Activated naive CD8-positive, alpha-beta T cell treated with anti-CD3 and anti-CD28 coated beads, Interleukin-2, amount 50 U/mL, for 24 hours (primary cell): ENCODE data around the gene TSTD2.
"Not testable (repeated sequence)": the region's sequence is repeated elsewhere in the genome, so short reads cannot be mapped to it uniquely, and the experiment has no call there.

Source experiments
- ATAC-seq: fragments of 150-1000 bp; cut with Tn5 transposase; one replicate; pipeline ENCODE4 v1.10.0; 2021
- DNase-seq: peaks from one replicate; pipeline ENCODE4 v3.0.0; 2021
- H3K27ac Mint-ChIP-seq: one replicate; pipeline ENCODE4 v1.8.0; 2021; ENCODE audit warnings: mild to moderate bottlenecking, mixed read lengths
- H3K27me3 Mint-ChIP-seq: one replicate; pipeline ENCODE4 v1.8.0; 2021; ENCODE audit warnings: mixed read lengths
- H3K36me3 Mint-ChIP-seq: one replicate; pipeline ENCODE4 v1.8.0; 2021; ENCODE audit warnings: low read depth, mixed read lengths
- H3K4me1 Mint-ChIP-seq: one replicate; pipeline ENCODE4 v1.8.0; 2021; ENCODE audit warnings: mixed read lengths
- H3K4me3 Mint-ChIP-seq: one replicate; pipeline ENCODE4 v1.8.0; 2021; ENCODE audit warnings: mild to moderate bottlenecking, moderate library complexity, mixed read lengths
- H3K9me3 Mint-ChIP-seq: one replicate; pipeline ENCODE4 v1.8.0; 2021; ENCODE audit warnings: mixed read lengths

The TSTD2 gene

DNA sequence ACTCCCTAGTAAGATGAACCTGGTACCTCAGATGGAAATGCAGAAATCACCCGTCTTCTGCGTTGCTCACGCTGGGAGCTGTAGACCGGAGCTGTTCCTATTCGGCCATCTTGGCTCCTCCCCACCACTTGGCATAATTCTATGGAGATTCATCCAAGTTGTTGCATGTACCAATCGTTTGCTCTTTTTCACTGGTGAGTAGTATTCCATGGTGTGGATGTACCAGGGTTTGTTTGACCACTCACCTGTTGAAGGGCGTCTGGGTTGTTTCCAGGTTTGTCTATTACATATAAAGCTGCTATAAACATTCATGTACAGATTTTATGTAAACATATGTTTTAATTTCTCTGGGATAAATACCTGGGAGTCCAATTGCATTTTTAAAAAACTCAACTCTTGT is 46.3 kb downstream of the TSTD2 start:
- ATAC-seq, H3K9me3 Mint-ChIP-seq, H3K27me3 Mint-ChIP-seq, H3K4me1 Mint-ChIP-seq, H3K36me3 Mint-ChIP-seq, DNase-seq, H3K27ac Mint-ChIP-seq, H3K4me3 Mint-ChIP-seq: not testable (repeated sequence)

DNA sequence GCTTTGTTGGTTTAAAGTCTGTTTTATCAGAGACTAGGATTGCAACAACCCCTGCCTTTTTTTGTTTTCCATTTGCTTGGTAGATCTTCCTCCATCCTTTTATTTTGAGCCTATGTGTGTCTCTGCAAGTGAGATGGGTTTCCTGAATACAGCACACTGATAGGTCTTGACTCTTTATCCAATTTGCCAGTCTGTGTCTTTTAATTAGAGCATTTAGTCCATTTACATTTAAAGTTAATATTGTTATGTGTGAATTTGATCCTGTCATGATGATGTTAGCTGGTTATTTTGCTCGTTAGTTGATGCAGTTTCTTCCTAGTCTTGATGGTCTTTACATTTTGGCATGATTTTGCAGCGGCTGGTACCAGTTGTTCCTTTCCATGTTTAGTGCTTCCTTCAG is 48.4 kb downstream of the TSTD2 start:
- not testable (repeated sequence) for H3K27me3 Mint-ChIP-seq, ATAC-seq, H3K4me3 Mint-ChIP-seq, H3K9me3 Mint-ChIP-seq, H3K27ac Mint-ChIP-seq, DNase-seq, H3K36me3 Mint-ChIP-seq, H3K4me1 Mint-ChIP-seq

- H3K27me3 Mint-ChIP-seq, ATAC-seq, H3K36me3 Mint-ChIP-seq, H3K9me3 Mint-ChIP-seq, H3K27ac Mint-ChIP-seq, H3K4me3 Mint-ChIP-seq, H3K4me1 Mint-ChIP-seq, DNase-seq: not testable (repeated sequence)
Observed at GRCh38 chr9:97581590-97581989, 51.6 kb downstream of the TSTD2 start.

DNA sequence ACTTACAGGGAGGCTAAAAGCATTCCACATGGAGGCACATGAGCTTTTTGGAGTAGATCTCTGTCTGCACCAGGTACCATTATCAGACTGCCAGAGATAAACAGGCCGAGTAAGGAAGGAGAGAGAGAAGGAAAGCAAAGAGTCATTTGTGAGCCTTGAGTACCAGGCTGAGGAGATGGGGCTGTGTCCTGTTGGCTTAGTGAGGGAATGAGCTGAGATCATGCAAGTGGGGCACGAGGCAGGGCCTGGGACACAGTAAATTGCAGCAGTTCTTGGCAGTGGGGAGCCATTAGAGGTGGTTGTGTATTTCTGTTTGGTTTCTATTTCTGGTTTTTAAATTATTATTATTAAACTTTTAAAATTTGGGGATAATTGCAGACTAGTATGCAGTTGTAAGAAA is 53.3 kb downstream of the TSTD2 start:
- Mint-ChIP-seq H3K9me3 (no peaks in the 10 kb centered on the region), H3K4me1 (peaks cover 12% of the 10 kb centered on the region), H3K27me3 (peaks cover 5% of the 10 kb centered on the region), H3K4me3 (no peak overlapping the region), H3K27ac (no peak overlapping the region), H3K36me3 (no peaks in the 10 kb centered on the region)
- no peak for ATAC-seq
- DNase-seq = no peak

DNA sequence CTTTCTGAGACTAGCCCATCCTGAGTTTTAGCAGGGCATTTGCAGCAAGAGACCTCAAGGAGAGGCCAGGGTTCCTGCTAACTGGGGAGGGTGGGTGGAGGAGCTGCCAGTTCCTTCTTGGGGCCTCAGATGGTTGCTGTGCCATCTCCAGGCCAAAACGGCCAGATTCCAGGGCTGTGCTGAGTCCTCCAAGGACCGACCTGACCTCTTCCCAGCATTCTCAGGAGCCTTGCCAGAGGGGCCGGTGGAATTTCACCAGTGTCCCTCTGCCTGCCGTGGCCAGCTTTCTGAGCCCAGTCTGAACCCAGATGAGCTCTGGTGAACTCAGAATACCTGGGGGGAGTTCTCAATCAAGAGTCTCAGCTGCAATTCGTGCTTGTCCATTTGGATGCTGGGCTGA is 54.3 kb downstream of the TSTD2 start:
- Mint-ChIP-seq H3K27ac (no peak overlapping the region), H3K27me3 (peaks cover 5% of the 10 kb centered on the region)
- DNase-seq = no peak

DNA sequence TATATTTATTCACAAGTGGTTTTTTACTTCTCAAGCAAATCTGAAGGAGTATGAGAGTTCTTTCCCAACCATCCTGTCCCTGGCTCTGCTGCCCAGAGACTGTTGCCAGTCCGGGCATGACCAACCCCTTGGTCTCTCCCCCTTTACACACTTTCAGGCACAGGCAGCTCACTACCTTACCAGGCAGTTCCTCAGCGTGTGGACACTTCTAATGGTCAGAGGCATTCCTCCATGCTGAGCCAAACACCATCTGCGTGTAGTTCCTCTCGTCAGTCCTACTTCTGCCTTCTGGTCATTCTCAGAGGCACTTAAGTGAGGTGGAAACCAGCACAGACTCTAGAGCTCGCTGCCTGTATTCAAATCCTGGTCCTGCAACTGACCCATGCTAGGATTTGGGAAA is 56.1 kb downstream of the TSTD2 start:
- H3K4me3 Mint-ChIP-seq = no peak overlapping the region
- DNase-seq = no peak

More for the DNA sequence above, 54.3 kb downstream of the TSTD2 start:
- no peak for ATAC-seq
- Mint-ChIP-seq H3K4me3 (no peak overlapping the region), H3K9me3 (peaks cover under 1% of the 10 kb centered on the region), H3K36me3 (no peaks in the 10 kb centered on the region), H3K4me1 (peaks cover 15% of the 10 kb centered on the region)

GRCh38 chr9:97575673-97576200 is 57.4 kb downstream of the TSTD2 start:
- Mint-ChIP-seq H3K4me3 (peak overlapping the region; percentile 78), H3K27me3 (peaks cover 5% of the 10 kb centered on the region), H3K9me3 (peaks cover 4% of the 10 kb centered on the region), H3K27ac (no peak overlapping the region), H3K36me3 (no peaks in the 10 kb centered on the region), H3K4me1 (peaks cover 19% of the 10 kb centered on the region)
- ATAC-seq (no peak), DNase-seq (no peak)

More for the DNA sequence above, 56.1 kb downstream of the TSTD2 start:
- Mint-ChIP-seq H3K4me1 (peaks cover 19% of the 10 kb centered on the region), H3K36me3 (no peaks in the 10 kb centered on the region), H3K9me3 (peaks cover 4% of the 10 kb centered on the region), H3K27me3 (peaks cover 5% of the 10 kb centered on the region), H3K27ac (no peak overlapping the region)
- no peak for ATAC-seq

DNA sequence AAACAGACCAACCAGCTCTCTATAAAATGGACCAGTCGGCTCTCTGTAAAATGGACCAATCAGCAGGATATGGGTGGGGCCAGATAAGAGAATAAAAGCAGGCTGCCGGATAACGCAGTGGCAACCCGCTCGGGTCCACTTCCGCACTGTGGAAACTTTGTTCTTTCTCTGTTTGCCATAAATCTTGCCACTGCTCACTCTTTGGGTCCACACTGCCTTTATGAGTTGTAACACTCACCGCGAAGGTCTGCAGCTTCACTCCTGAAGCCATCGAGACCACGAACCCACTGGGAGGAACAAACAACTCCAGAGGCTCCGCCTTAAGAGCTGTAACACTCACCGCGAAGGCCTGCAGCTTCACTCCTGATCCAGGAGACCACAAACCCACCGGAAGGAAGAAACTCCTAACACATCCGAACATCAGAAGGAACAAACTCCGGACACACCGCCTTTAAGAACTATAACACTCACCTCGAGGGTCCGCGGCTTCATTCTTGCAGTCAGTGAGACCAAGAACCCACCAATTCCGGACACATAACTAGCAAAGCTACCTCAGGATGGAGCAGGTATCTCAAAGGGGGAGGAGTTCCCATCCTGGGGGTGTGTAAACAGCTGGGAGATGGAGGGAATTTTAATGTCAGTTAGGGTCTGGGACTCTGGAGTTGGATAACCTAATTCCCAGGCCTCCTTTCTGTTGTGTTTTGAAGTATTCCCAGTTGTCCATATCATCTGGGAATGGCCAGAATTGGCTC is 58.1 kb downstream of the TSTD2 start:
- ATAC-seq, H3K9me3 Mint-ChIP-seq, H3K27me3 Mint-ChIP-seq, H3K36me3 Mint-ChIP-seq: not testable (repeated sequence)
- H3K4me3 Mint-ChIP-seq = peak overlapping the region; percentile 78
- peak overlapping the region; percentile 36 for H3K27ac Mint-ChIP-seq
- H3K4me1 Mint-ChIP-seq = peaks cover 19% of the 10 kb centered on the region
- DNase-seq = peak; percentile 32

- H3K36me3 Mint-ChIP-seq, DNase-seq, H3K27ac Mint-ChIP-seq, H3K4me3 Mint-ChIP-seq, H3K27me3 Mint-ChIP-seq, ATAC-seq, H3K9me3 Mint-ChIP-seq: not testable (repeated sequence)
- peaks cover 19% of the 10 kb centered on the region for H3K4me1 Mint-ChIP-seq
Observed at GRCh38 chr9:97574101-97574571, 59.0 kb downstream of the TSTD2 start.

- ATAC-seq (no peak), DNase-seq (no peak)
- Mint-ChIP-seq H3K27ac (no peak overlapping the region), H3K9me3 (peaks cover 4% of the 10 kb centered on the region), H3K27me3 (peaks cover 9% of the 10 kb centered on the region), H3K4me1 (peaks cover 19% of the 10 kb centered on the region), H3K36me3 (no peaks in the 10 kb centered on the region), H3K4me3 (no peak overlapping the region)
Observed at GRCh38 chr9:97573482-97574073, 59.6 kb downstream of the TSTD2 start.

DNA sequence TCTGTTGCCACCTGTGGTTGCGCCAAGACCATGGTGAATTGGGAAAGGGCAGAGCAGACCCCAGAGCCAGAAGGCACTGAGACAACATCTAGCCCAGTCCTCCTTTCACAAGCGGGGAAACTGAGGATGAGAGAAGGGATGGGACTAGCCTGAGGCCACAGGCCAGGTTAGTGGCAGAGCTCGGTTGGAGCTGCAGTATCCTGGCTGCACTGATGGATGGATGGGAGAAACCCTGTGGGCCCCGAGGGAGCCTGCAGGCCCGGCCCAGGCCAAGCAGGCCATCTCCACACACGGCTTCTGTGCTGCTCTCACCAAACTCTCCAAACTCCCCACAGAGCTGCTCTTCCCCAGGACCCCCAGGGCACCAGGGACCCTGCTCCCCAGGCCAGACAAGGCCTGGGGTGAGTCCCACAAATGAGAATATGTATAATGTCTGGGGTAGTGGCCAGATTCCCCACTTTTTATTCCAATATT is 60.2 kb downstream of the TSTD2 start:
- Mint-ChIP-seq H3K4me3 (no peak overlapping the region), H3K4me1 (peaks cover 20% of the 10 kb centered on the region), H3K27me3 (peaks cover 9% of the 10 kb centered on the region), H3K36me3 (no peaks in the 10 kb centered on the region), H3K9me3 (peaks cover 4% of the 10 kb centered on the region), H3K27ac (no peak overlapping the region)
- no peak for DNase-seq
- no peak for ATAC-seq

DNA sequence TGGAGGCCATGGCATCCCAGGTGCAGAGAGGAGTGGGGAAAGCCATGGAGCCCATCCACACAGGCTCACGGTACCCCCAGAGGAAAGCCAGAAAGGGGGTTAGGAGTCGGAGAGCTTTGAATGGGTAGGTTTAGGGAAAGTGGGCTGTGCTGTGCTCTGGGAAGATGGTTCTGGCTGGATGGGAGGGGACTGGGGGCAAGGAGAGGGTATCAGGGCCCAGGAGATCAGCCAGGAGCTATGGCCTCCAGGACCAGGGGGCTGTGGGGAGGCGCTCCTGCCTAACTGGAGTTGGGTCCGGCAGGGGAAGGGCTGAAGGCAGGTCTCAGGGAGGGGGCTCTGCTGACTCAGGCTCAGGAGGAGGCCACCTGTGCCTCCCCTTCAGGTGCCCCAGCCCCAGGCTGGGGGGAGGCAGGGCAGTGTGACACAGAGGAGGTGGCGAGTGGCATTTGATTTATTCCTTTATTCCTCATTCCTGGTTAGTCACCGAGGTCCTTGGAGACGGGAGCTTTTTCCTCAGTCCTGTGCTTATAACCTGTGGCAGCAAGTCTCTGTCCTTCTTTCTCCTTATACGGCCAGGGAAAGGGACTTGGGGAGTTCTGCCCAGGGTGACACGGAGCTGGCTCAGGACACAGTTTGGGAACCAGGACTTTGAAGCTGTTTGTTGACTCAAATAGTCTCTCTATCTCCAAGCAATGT is 60.8 kb downstream of the TSTD2 start:
- ATAC-seq (no peak), DNase-seq (no peak)
- H3K27ac Mint-ChIP-seq = no peak overlapping the region
- peaks cover 22% of the 10 kb centered on the region for H3K4me1 Mint-ChIP-seq
- no peak overlapping the region for H3K4me3 Mint-ChIP-seq
- no peaks in the 10 kb centered on the region for H3K36me3 Mint-ChIP-seq
- H3K9me3 Mint-ChIP-seq = peaks cover 4% of the 10 kb centered on the region
- peaks cover 9% of the 10 kb centered on the region for H3K27me3 Mint-ChIP-seq

DNA sequence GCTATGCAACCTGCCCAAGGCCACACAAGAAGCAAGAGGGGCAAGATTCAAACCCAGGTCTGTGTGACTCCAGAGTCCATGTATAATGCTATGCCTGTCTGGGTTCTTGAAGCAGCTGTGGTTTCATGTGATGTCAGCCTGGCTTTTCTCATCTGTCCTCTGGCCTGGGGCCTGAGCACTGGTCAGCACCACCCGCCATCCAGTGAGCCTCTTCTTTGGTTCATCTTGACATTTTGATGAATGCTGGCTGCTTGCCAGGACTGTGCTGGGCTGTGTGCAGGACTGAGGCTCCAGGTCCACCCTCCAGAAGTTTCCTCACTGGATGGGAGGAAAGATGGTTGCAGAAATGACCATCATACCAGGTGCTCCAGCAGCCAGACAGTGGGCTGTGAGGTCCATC is 61.5 kb downstream of the TSTD2 start:
- H3K27me3 Mint-ChIP-seq = peaks cover 9% of the 10 kb centered on the region
- ATAC-seq = no peak
- no peak overlapping the region for H3K4me3 Mint-ChIP-seq
- no peak for DNase-seq
- peaks cover 4% of the 10 kb centered on the region for H3K9me3 Mint-ChIP-seq
- H3K36me3 Mint-ChIP-seq = no peaks in the 10 kb centered on the region
- no peak overlapping the region for H3K27ac Mint-ChIP-seq
- H3K4me1 Mint-ChIP-seq = peaks cover 22% of the 10 kb centered on the region

DNA sequence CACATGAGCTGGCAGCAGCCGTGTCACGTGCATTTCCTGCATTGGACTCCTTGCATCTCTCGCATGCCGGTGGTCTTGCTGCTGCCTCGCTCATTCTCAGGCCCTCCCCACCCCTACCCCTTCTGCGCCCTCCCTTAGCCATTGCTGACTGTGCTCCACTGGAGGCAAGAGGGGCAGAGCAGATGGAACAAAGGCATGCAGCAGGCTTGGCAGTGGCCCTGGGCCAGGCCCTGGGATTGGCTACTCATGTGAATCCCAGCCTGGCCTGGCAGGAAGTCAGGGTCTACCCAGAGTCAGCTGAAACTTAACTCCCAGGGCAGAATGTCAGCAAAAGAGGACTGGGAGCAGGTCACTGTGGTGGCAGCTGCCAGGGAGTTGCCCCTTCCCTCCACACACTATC is 62.3 kb downstream of the TSTD2 start:
- Mint-ChIP-seq H3K36me3 (no peaks in the 10 kb centered on the region), H3K4me3 (no peak overlapping the region), H3K27me3 (peaks cover 8% of the 10 kb centered on the region), H3K4me1 (peaks cover 20% of the 10 kb centered on the region), H3K27ac (no peak overlapping the region), H3K9me3 (peaks cover 4% of the 10 kb centered on the region)
- no peak for DNase-seq
- no peak for ATAC-seq
